ENCODE data around the gene SLC13A2.

GRCh38 chr17:28499684-28500357, 26.4 kb downstream of the SLC13A2 start:
- TF ChIP-seq FOS (IDR thresholded peaks at IDR 0.05; ENCODE audit: borderline replicate concordance, insufficient read depth, low read length): no peak
- TF ChIP-seq EZH2 (IDR thresholded peaks at IDR 0.05; ENCODE audit: borderline replicate concordance, low read depth, low read length, severe bottlenecking): no peak
